K562 (cell line): Measurements from ENCODE around the gene ELOB. TPM values are rescaled to one million over a fixed set of nuclear protein-coding genes. Genes with fewer than 3 reads are reported as not detected.

Experiments used
- CBX2 ChIP-seq: fragments of 200-600 bp; sonication (generic); IDR thresholded peaks from one replicate; pipeline ENCODE4 v1.6.1; 2012; ENCODE audit warnings: mild to moderate bottlenecking, low read length, inconsistent platforms; ENCODE audit not compliant: insufficient read depth, poor library complexity, severe bottlenecking
- CHD4 ChIP-seq: fragments of 200-600 bp; sonication (generic); IDR thresholded peaks from 3 replicates; pipeline ENCODE4 v1.6.1; 2012; ENCODE audit warnings: low read depth, mild to moderate bottlenecking, mixed read lengths, low read length, inconsistent platforms; ENCODE audit not compliant: insufficient read depth, insufficient replicate concordance, poor library complexity, severe bottlenecking
- FOSL1 ChIP-seq: fragments of 200-800 bp; sonication (Bioruptor generic); conservative IDR thresholded peaks from 2 replicates; pipeline ENCODE4 v1.6.1; 2016; ENCODE audit warnings: missing genetic modification characterization, missing compliant biosample characterization
- FOXK2 ChIP-seq, 2 experiments: fragments of 450-650 bp; IDR thresholded peaks in 1 of 2; conservative IDR thresholded peaks in 1 of 2; 2 replicates each; pipeline ENCODE4 v1.6.1; 2016; ENCODE audit warnings: low read depth in 2 of 2, mild to moderate bottlenecking in 1 of 2
- KLF6 ChIP-seq: fragments of 250-450 bp; sonication (Bioruptor Pico); IDR thresholded peaks from 2 replicates; pipeline ENCODE4 v1.4.0; 2020; ENCODE audit warnings: mild to moderate bottlenecking, moderate library complexity, borderline replicate concordance
- MAFK ChIP-seq: IDR thresholded peaks from 2 replicates; pipeline ENCODE4 v1.6.1; 2011; ENCODE audit warnings: low read length, improper control_type of control experiment
- MTF1 ChIP-seq: fragments of 250-450 bp; sonication (Bioruptor Pico); IDR thresholded peaks from 2 replicates; pipeline ENCODE4 v1.9.0; 2021; ENCODE audit warnings: moderate library complexity, mild to moderate bottlenecking, inconsistent platforms, borderline replicate concordance
- NR1H2 ChIP-seq: sonication (generic); formaldehyde crosslinking; IDR thresholded peaks from 2 replicates; pipeline ENCODE4 v1.4.0; 2020; ENCODE audit warnings: mild to moderate bottlenecking, missing genetic modification reagents
- POLR2H ChIP-seq: IDR thresholded peaks from 2 replicates; pipeline ENCODE4 v1.6.1; 2016; ENCODE audit warnings: missing genetic modification characterization, low read depth, mild to moderate bottlenecking, control low read depth, missing compliant biosample characterization, moderate library complexity
- STAT5A ChIP-seq: IDR thresholded peaks from 2 replicates; pipeline ENCODE4 v1.6.1; 2012; ENCODE audit warnings: low read length, inconsistent platforms, borderline replicate concordance
- TAF1 ChIP-seq: IDR thresholded peaks from 2 replicates; pipeline ENCODE4 v1.6.1; 2011; ENCODE audit warnings: mild to moderate bottlenecking, low read length, moderate library complexity; ENCODE audit not compliant: insufficient read depth, control insufficient read depth, severe bottlenecking; ENCODE audit errors: extremely low read depth
- TEAD1 ChIP-seq, 2 experiments: fragments of 450-650 bp in 1 of 2; sonication (generic) in 1 of 2; formaldehyde crosslinking; IDR thresholded peaks; 2 replicates each; pipeline versions ENCODE4 v1.4.0 to v1.8.0; 2020 to 2022; ENCODE audit warnings: mild to moderate bottlenecking in 2 of 2, missing genetic modification reagents in 1 of 2
- TEAD4 ChIP-seq, 2 experiments: sonication (generic) in 1 of 2; formaldehyde crosslinking in 1 of 2; IDR thresholded peaks; 2 replicates each; pipeline versions ENCODE4 v1.6.1 to v1.8.0; 2012 to 2022; ENCODE audit warnings: borderline replicate concordance in 1 of 2, inconsistent platforms in 1 of 2, low read length in 1 of 2, mild to moderate bottlenecking in 1 of 2, missing genetic modification reagents in 1 of 2
- ZNF146 ChIP-seq: IDR thresholded peaks from one replicate; pipeline ENCODE4 v1.6.1; 2018; ENCODE audit warnings: missing compliant biosample characterization; ENCODE audit not compliant: unreplicated experiment
- ZNF263 ChIP-seq: sonication (generic); formaldehyde crosslinking; IDR thresholded peaks from 2 replicates; pipeline ENCODE4 v1.8.0; 2022; ENCODE audit warnings: mild to moderate bottlenecking, missing genetic modification reagents, borderline replicate concordance
- ZNF75A ChIP-seq: fragments of 450-650 bp; formaldehyde crosslinking; IDR thresholded peaks from 2 replicates; pipeline ENCODE4 v1.4.0; 2020; ENCODE audit warnings: mild to moderate bottlenecking
- ZNF79 ChIP-seq: fragments of 250-450 bp; sonication (Bioruptor Pico); IDR thresholded peaks from 2 replicates; pipeline ENCODE4 v1.4.0; 2020; ENCODE audit warnings: low read depth, mild to moderate bottlenecking, moderate library complexity
- polyA plus RNA-seq, 8 experiments: library from polyadenylated mRNA; depleted of rRNA in 4 of 8; stranded (reverse) in 5 of 8; unstranded in 3 of 8; fragments of >200 nt; fragmentation: Nextera tagmentation in 2 of 8; fragmentation: Illumina TruSeq in 1 of 8; extraction: Ambion mirVana in 2 of 8; extraction: Trizol in 1 of 8; gene quantifications; 2 replicates each; pipeline versions ENCODE4 v1.2.1 to v1.2.3, GENCODE V29; 2011 to 2014; ENCODE audit warnings: inconsistent platforms in 1 of 8, missing spikeins in 1 of 8
- total RNA-seq, 7 experiments: library from RNA; depleted of rRNA in 6 of 7; stranded (reverse); fragments of >200 nt in 6 of 7; fragmentation: Illumina TruSeq in 2 of 7; extraction: Trizol in 2 of 7; gene quantifications; 2 replicates each; pipeline versions ENCODE4 v1.2.1 to v1.2.3, GENCODE V29; 2011 to 2021; ENCODE audit warnings: low replicate concordance in 1 of 7
- TF ChIP-seq, protein P1 (sequence below): fragments of 450-650 bp; formaldehyde crosslinking; IDR thresholded peaks from 2 replicates; pipeline ENCODE4 v1.4.0; 2020; ENCODE audit warnings: mild to moderate bottlenecking, mixed read lengths
- TF ChIP-seq, protein P2 (sequence below): fragments of 450-650 bp; IDR thresholded peaks from 2 replicates; pipeline ENCODE4 v1.6.1; 2016; ENCODE audit warnings: borderline replicate concordance
- TF ChIP-seq, protein P3 (sequence below): fragments of 450-650 bp; IDR thresholded peaks from 2 replicates; pipeline ENCODE4 v1.6.1; 2018; ENCODE audit warnings: mild to moderate bottlenecking, low read depth; ENCODE audit not compliant: partially characterized antibody
- TF ChIP-seq, protein P4 (sequence below): fragments of 250-450 bp; sonication (Bioruptor Pico); IDR thresholded peaks from 2 replicates; pipeline ENCODE4 v1.5.0; 2021

ELOB gene
- total and polyA plus RNA-seq, 9 of the 15 experiments (the other 6 are each of a cell fraction or from before 2014, with no cell fraction given): 63.2 to 791 (median 237) TPM

DNA sequence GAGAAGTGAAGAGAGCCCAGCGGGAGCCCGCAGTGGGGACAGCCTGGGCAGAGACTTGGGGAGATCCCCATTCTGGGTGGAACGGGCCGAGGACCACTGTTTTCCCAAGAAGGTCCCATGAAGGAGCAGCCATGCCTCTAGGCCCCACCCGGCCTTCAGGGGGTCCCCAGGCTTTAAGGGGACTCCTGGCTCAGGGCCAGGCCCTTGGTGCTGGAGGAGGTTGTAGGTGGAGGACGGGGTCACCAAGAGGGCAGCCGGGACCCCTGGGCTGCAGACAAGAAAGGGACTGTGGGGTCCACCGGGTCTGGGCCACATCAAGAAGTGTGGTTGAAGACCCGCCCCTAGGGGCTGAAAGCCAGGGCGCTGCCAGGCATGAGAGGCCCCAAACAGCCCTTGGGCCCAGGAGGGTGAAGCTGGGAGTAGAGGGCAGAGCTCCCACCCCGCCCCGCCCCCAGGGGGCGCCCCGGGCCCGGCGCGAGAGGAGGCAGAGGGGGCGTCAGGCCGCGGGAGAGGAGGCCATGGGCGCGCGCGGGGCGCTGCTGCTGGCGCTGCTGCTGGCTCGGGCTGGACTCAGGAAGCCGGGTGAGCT lies 39.8 kb upstream of the ELOB start, which contains the start of gene PRSS21 (continued):
- TF ChIP-seq, protein P1, sequence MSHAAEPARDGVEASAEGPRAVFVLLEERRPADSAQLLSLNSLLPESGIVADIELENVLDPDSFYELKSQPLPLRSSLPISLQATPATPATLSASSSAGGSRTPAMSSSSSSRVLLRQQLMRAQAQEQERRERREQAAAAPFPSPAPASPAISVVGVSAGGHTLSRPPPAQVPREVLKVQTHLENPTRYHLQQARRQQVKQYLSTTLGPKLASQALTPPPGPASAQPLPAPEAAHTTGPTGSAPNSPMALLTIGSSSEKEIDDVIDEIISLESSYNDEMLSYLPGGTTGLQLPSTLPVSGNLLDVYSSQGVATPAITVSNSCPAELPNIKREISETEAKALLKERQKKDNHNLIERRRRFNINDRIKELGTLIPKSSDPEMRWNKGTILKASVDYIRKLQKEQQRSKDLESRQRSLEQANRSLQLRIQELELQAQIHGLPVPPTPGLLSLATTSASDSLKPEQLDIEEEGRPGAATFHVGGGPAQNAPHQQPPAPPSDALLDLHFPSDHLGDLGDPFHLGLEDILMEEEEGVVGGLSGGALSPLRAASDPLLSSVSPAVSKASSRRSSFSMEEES (CRISPR knock-in tag): no peak
- TF ChIP-seq KLF6 (CRISPR knock-in tag) (no peak), TEAD4 (IDR thresholded peaks at IDR 0.05; ENCODE audit: low read length) (no peak), TEAD4 (CRISPR knock-in tag; IDR thresholded peaks at IDR 0.05; ENCODE audit: borderline replicate concordance) (no peak), NR1H2 (CRISPR knock-in tag) (no peak), FOSL1 (tag) (no peak), ZNF75A (CRISPR knock-in tag) (no peak), CHD4 (no peak), STAT5A (no peak), CBX2 (no peak), MAFK (no peak), TEAD1 (CRISPR knock-in tag; IDR thresholded peaks at IDR 0.05) (no peak), TAF1 (peak; percentile 74), ZNF79 (CRISPR knock-in tag) (no peak), FOXK2 (conservative IDR thresholded peaks at IDR 0.05 in 1 of 2, IDR thresholded peaks at IDR 0.05 in 1 of 2; ENCODE audit: low read depth in 2 of 2) (no peak), MTF1 (CRISPR knock-in tag) (no peak), ZNF146 (CRISPR knock-in tag) (no peak), POLR2H (tag) (no peak), ZNF263 (no peak; the same call in 1 of the 2 replicates)
- TF ChIP-seq, protein P2, sequence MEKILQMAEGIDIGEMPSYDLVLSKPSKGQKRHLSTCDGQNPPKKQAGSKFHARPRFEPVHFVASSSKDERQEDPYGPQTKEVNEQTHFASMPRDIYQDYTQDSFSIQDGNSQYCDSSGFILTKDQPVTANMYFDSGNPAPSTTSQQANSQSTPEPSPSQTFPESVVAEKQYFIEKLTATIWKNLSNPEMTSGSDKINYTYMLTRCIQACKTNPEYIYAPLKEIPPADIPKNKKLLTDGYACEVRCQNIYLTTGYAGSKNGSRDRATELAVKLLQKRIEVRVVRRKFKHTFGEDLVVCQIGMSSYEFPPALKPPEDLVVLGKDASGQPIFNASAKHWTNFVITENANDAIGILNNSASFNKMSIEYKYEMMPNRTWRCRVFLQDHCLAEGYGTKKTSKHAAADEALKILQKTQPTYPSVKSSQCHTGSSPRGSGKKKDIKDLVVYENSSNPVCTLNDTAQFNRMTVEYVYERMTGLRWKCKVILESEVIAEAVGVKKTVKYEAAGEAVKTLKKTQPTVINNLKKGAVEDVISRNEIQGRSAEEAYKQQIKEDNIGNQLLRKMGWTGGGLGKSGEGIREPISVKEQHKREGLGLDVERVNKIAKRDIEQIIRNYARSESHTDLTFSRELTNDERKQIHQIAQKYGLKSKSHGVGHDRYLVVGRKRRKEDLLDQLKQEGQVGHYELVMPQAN: no peak
- TF ChIP-seq, protein P3, sequence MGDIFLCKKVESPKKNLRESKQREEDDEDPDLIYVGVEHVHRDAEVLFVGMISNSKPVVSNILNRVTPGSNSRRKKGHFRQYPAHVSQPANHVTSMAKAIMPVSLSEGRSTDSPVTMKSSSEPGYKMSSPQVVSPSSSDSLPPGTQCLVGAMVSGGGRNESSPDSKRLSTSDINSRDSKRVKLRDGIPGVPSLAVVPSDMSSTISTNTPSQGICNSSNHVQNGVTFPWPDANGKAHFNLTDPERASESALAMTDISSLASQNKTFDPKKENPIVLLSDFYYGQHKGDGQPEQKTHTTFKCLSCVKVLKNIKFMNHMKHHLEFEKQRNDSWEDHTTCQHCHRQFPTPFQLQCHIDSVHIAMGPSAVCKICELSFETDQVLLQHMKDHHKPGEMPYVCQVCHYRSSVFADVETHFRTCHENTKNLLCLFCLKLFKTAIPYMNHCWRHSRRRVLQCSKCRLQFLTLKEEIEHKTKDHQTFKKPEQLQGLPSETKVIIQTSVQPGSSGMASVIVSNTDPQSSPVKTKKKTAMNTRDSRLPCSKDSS: no peak
- TF ChIP-seq, protein P4, sequence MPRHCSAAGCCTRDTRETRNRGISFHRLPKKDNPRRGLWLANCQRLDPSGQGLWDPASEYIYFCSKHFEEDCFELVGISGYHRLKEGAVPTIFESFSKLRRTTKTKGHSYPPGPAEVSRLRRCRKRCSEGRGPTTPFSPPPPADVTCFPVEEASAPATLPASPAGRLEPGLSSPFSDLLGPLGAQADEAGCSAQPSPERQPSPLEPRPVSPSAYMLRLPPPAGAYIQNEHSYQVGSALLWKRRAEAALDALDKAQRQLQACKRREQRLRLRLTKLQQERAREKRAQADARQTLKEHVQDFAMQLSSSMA: no peak
